B cell (primary cell): ENCODE measurements around the gene PARP12. TPM values are rescaled to one million over a fixed set of nuclear protein-coding genes. Genes with fewer than 3 reads are reported as not detected.

Experiments
- ATAC-seq: fragments of 200-7000 bp; cut with Tn5 transposase; one replicate; pipeline ENCODE4 v1.10.0; 2021; ENCODE audit warnings: low read depth, mild to moderate bottlenecking, moderate number of reproducible peaks, moderate library complexity
- CTCF ChIA-PET: fragments of 350-600 bp; sonication (Branson Sonifier 250); formaldehyde crosslinking; loops from one replicate; lab custom pipeline; 2021; ENCODE audit warnings: antibody characterized with exemption, inconsistent platforms; lab: Charles Lee
- POLR2A ChIA-PET: fragments of 350-600 bp; sonication (Branson Sonifier 250); formaldehyde crosslinking; loops from one replicate; lab custom pipeline; 2021; ENCODE audit warnings: antibody characterized with exemption; lab: Charles Lee
- DNase-seq: peaks from one replicate; pipeline ENCODE4 v3.0.0; 2013
- H2AFZ ChIP-seq: 2 replicates; pipeline ENCODE4 v1.6.1; 2012; ENCODE audit warnings: mild to moderate bottlenecking, low read depth, low read length; ENCODE audit not compliant: insufficient read depth, poor library complexity, severe bottlenecking
- H3K27ac ChIP-seq, 2 donors: 1 replicate in 1 of 2; 2 replicates in 1 of 2; pipeline ENCODE4 v1.5.1; 2012 to 2013; ENCODE audit warnings: low read length in 2 of 2, mild to moderate bottlenecking in 2 of 2, moderate library complexity in 1 of 2
- H3K27me3 ChIP-seq, 4 experiments: fragments of 200-600 bp in 1 of 4; sonication (generic) in 1 of 4; replicated peaks in 1 of 4; 1 replicate in 2 of 4; 2 replicates in 2 of 4; pipeline versions ENCODE4 v1.6.1 to v1.7.0; 2013 to 2016; ENCODE audit warnings: low read length in 3 of 4, mild to moderate bottlenecking in 2 of 4, mixed read lengths in 1 of 4, moderate library complexity in 1 of 4; ENCODE audit not compliant: insufficient read depth in 4 of 4, control insufficient read depth in 3 of 4; ENCODE audit errors: control extremely low read depth in 1 of 4
- H3K36me3 ChIP-seq, 2 experiments: replicated peaks in 1 of 2; 1 replicate in 1 of 2; 2 replicates in 1 of 2; pipeline versions ENCODE4 v1.6.1 to v1.7.1; 2013; ENCODE audit warnings: low read length in 1 of 2; ENCODE audit not compliant: insufficient read depth in 2 of 2, control insufficient read depth in 1 of 2; ENCODE audit errors: control extremely low read depth in 1 of 2, extremely low read depth in 1 of 2
- H3K4me1 ChIP-seq, 2 donors: fragments of 200-600 bp in 1 of 2; sonication (generic) in 1 of 2; 1 replicate in 1 of 2; 2 replicates in 1 of 2; pipeline versions ENCODE4 v1.5.1 to v1.6.1; 2013 to 2017; ENCODE audit warnings: low read length in 2 of 2; ENCODE audit not compliant: control insufficient read depth in 2 of 2, insufficient read depth in 2 of 2
- H3K4me2 ChIP-seq: replicated peaks from 2 replicates; pipeline ENCODE3; 2012; ENCODE audit warnings: mild to moderate bottlenecking, low read depth, low read length; ENCODE audit not compliant: poor library complexity, severe bottlenecking
- H3K4me3 ChIP-seq, 5 experiments: fragments of 200-600 bp in 1 of 5; sonication (generic) in 1 of 5; 1 replicate in 3 of 5; 2 replicates in 2 of 5; pipeline versions ENCODE4 v1.5.1 to v1.7.0; 2011 to 2016; ENCODE audit warnings: low read length in 4 of 5, mild to moderate bottlenecking in 4 of 5, low read depth in 2 of 5, control low read depth in 1 of 5, moderate library complexity in 1 of 5; ENCODE audit not compliant: insufficient read depth in 1 of 5; ENCODE audit errors: control extremely low read depth in 1 of 5, extremely low read depth in 1 of 5
- H3K79me2 ChIP-seq: fragments of 200-600 bp; sonication (generic); one replicate; pipeline ENCODE4 v1.6.0; 2016; ENCODE audit warnings: low read length; ENCODE audit not compliant: control insufficient read depth, insufficient read depth
- H3K9ac ChIP-seq: fragments of 200-600 bp; sonication (generic); 2 replicates; pipeline ENCODE4 v1.6.1; 2017; ENCODE audit warnings: mild to moderate bottlenecking, low read length, moderate library complexity
- H3K9me3 ChIP-seq, 3 donors: one replicate each; pipeline versions ENCODE4 v1.6.1 to v1.7.1; 2013; ENCODE audit warnings: low read length in 2 of 3; ENCODE audit not compliant: control insufficient read depth in 2 of 3, insufficient read depth in 1 of 3; ENCODE audit errors: control extremely low read depth in 1 of 3
- H4K20me1 ChIP-seq: 2 replicates; pipeline ENCODE4 v1.6.0; 2012; ENCODE audit warnings: mild to moderate bottlenecking, low read length; ENCODE audit not compliant: insufficient read depth, control insufficient read depth, poor library complexity, severe bottlenecking
- H3K27ac Mint-ChIP-seq: one replicate; pipeline ENCODE4 v1.8.0; 2021; ENCODE audit warnings: mixed read lengths
- H3K27me3 Mint-ChIP-seq: one replicate; pipeline ENCODE4 v1.8.0; 2021; ENCODE audit warnings: mixed read lengths
- H3K4me1 Mint-ChIP-seq: one replicate; pipeline ENCODE4 v1.8.0; 2021; ENCODE audit warnings: mixed read lengths
- H3K4me3 Mint-ChIP-seq: one replicate; pipeline ENCODE4 v1.8.0; 2021; ENCODE audit warnings: mixed read lengths
- H3K9me3 Mint-ChIP-seq: one replicate; pipeline ENCODE4 v1.8.0; 2022; ENCODE audit warnings: mixed read lengths; ENCODE audit not compliant: insufficient read depth
- EZH2 ChIP-seq: IDR thresholded peaks from 2 replicates; pipeline ENCODE4 v1.6.1; 2012; ENCODE audit warnings: borderline replicate concordance, low read depth, mild to moderate bottlenecking, moderate library complexity, low read length; ENCODE audit not compliant: insufficient read depth, poor library complexity, severe bottlenecking
- WGBS: methylation state at CpG from one replicate; pipeline ENCODE4 v1.1.5; 2013; ENCODE audit warnings: missing lambda C conversion rate; ENCODE audit not compliant: insufficient coverage; 5-methylcytosine and 5-hydroxymethylcytosine counted together
- intact Hi-C: fragments of 100-400 bp; cut with micrococcal nuclease; formaldehyde crosslinking; loops from one replicate; pipeline ENCODE4 v1.10.0; 2022
- polyA plus RNA-seq: library from polyadenylated mRNA; depleted of rRNA; stranded (reverse); fragments of >200 nt; gene quantifications from 2 replicates; pipeline ENCODE4 v1.2.3, GENCODE V29; 2012
- total RNA-seq, 2 donors: library from RNA; stranded (reverse); fragments of 120-200 nt in 1 of 2; gene quantifications; 1 replicate in 1 of 2; 2 replicates in 1 of 2; pipeline versions ENCODE4 v1.2.3 to v1.2.4, GENCODE V29; 2013 to 2022
- TF ChIP-seq, protein P1 (sequence below): fragments of 200-600 bp; IDR thresholded peaks from one replicate; pipeline ENCODE4 v1.8.0; 2022; ENCODE audit warnings: antibody characterized with exemption, mild to moderate bottlenecking

Gene PARP12
- total and polyA plus RNA-seq, 2 donors (not counting 1 experiment from before 2014, with no cell fraction given), result 170 to 177 TPM

DNA sequence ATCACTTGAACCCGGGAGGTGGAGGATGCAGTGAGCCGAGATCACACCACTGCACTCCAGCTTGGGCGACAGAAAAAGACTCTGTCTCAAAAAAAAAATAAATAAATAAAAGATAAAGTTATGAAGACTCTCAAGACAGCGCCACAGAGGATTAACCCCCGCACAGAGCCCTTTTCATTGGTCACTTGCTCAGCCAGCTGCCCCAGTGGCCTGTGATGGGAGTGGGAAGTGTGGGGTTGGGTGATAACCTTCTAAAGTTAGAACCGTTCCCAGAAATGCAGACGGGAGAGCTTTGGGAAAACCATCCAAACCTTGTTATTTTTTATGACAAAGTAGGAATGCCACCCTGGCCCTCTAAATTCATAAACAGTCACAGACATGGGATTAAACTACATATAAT is 57.4 kb downstream of the PARP12 start:
- intact Hi-C loops, result no loop called here
- Mint-ChIP-seq H3K4me3 (no peak overlapping the region), H3K4me1 (peaks cover 2% of the 10 kb centered on the region), H3K9me3 (no peaks in the 10 kb centered on the region), H3K27ac (no peak overlapping the region), H3K27me3 (no peaks in the 10 kb centered on the region)
- no peak overlapping the region for H3K4me2 ChIP-seq
- no peaks in the 10 kb centered on the region for H4K20me1 ChIP-seq
- no peak overlapping the region for H3K4me3 ChIP-seq
- no peak overlapping the region for H2AFZ ChIP-seq
- no peaks in the 10 kb centered on the region for H3K27me3 ChIP-seq
- no peak for DNase-seq
- H3K36me3 ChIP-seq, result no peaks in the 10 kb centered on the region
- 100% methylated on average over 3 of the region's 7 CpGs for WGBS
- no peak overlapping the region for H3K27ac ChIP-seq
- H3K9ac ChIP-seq, result no peak overlapping the region
- TF ChIP-seq EZH2, result no peak
- TF ChIP-seq, protein P1, sequence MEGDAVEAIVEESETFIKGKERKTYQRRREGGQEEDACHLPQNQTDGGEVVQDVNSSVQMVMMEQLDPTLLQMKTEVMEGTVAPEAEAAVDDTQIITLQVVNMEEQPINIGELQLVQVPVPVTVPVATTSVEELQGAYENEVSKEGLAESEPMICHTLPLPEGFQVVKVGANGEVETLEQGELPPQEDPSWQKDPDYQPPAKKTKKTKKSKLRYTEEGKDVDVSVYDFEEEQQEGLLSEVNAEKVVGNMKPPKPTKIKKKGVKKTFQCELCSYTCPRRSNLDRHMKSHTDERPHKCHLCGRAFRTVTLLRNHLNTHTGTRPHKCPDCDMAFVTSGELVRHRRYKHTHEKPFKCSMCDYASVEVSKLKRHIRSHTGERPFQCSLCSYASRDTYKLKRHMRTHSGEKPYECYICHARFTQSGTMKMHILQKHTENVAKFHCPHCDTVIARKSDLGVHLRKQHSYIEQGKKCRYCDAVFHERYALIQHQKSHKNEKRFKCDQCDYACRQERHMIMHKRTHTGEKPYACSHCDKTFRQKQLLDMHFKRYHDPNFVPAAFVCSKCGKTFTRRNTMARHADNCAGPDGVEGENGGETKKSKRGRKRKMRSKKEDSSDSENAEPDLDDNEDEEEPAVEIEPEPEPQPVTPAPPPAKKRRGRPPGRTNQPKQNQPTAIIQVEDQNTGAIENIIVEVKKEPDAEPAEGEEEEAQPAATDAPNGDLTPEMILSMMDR, result no peak
- CTCF ChIA-PET, result interaction anchor here (0.7 to 11.4 kb wide), 7 partner anchors 18 to 504 kb away, joined by 3 to 269 read pairs (median 3); no protein-coding TSS in a partner anchor
- no peaks in the 10 kb centered on the region for H3K79me2 ChIP-seq
- no peak for ATAC-seq
- peaks cover 0 to 2% of the 10 kb centered on the region in 2 donors for H3K4me1 ChIP-seq
- POLR2A ChIA-PET, result no interaction called here
- H3K9me3 ChIP-seq, result no peaks in the 10 kb centered on the region

DNA sequence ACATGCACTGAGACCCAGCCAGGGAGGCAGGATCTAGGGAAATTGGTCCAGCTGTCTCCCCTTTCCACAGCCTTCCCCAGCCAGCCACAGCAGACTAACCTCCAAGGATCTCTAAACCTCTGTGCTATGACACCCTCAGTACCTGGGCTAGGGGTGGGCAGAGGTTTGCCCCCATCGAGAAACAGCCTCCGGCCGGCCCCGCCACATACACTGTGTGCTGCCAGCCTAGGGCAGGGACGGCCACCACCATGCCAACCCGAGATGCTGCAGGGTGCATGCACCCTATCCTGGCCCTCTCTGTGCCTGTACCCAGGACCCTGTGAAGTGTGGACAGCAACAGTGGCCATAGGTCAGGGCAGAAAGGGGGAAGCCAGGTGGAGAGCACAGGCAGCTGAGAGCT is 58.1 kb downstream of the PARP12 start:
- no peak overlapping the region for H3K4me3 Mint-ChIP-seq
- H3K27me3 ChIP-seq, result no peaks in the 10 kb centered on the region
- intact Hi-C loops, result loop anchor here (1.0 kb wide), 2 partner anchors 358 to 504 kb away; no protein-coding TSS in a partner anchor
- no peak overlapping the region for H3K9ac ChIP-seq
- H3K4me1 ChIP-seq, result peaks cover 0 to 2% of the 10 kb centered on the region in 2 donors
- no peaks in the 10 kb centered on the region for H3K9me3 ChIP-seq
- no peak for ATAC-seq
- H3K27ac ChIP-seq, result no peak overlapping the region
- peaks cover 2% of the 10 kb centered on the region for H3K4me1 Mint-ChIP-seq
- H3K27me3 Mint-ChIP-seq, result no peaks in the 10 kb centered on the region
- no peak overlapping the region for H3K4me3 ChIP-seq
- POLR2A ChIA-PET, result no interaction called here
- no peak for TF ChIP-seq EZH2
- TF ChIP-seq, protein P1, result no peak
- H4K20me1 ChIP-seq, result no peaks in the 10 kb centered on the region
- no peak overlapping the region for H3K27ac Mint-ChIP-seq
- CTCF ChIA-PET, result interaction anchor here (0.5 to 11.4 kb wide), 7 partner anchors 286 to 503 kb away, joined by 3 to 269 read pairs (median 4); no protein-coding TSS in a partner anchor
- H2AFZ ChIP-seq, result no peak overlapping the region
- no peaks in the 10 kb centered on the region for H3K79me2 ChIP-seq
- no peaks in the 10 kb centered on the region for H3K36me3 ChIP-seq
- 100% methylated on average over 6 of the region's 6 CpGs for WGBS
- no peak for DNase-seq
- no peak overlapping the region for H3K4me2 ChIP-seq
- H3K9me3 Mint-ChIP-seq, result no peaks in the 10 kb centered on the region
